ENCODE results near the gene ANKHD1. TPM values are rescaled to one million over a fixed set of nuclear protein-coding genes. Genes with fewer than 3 reads are reported as not detected.

ANKHD1 gene
- total and polyA plus RNA-seq, 12 donors, result 26.6 to 77.9 (median 67.5) TPM

- DNase-seq (no peak), ATAC-seq (peak in 1 of 8 donors; percentile 15)
- H3K9me3 ChIP-seq, result no peaks in the 10 kb centered on the region
- H3K4me1 ChIP-seq, result peaks cover 7 to 85% (median 60%) of the 10 kb centered on the region in 9 donors
- H3K27ac ChIP-seq, result peak overlapping the region in 9 of 10 donors; percentile 56 to 91 (median 78)
- H3K27me3 ChIP-seq, result no peaks in the 10 kb centered on the region
- H3K4me3 ChIP-seq, result no peak overlapping the region
- 87 to 90% methylated on average over 4 of the region's 4 CpGs for WGBS, 2 donors
- TF ChIP-seq CTCF (IDR thresholded peaks at IDR 0.05), result no peak
- intact Hi-C loops (cut with DNase I), result loop anchor here in 1 of 10 donors (5.0 kb wide), 1 partner anchor 57 kb away; no protein-coding TSS in a partner anchor
- peaks cover 0 to 39% (median 19%) of the 10 kb centered on the region in 9 donors for H3K36me3 ChIP-seq
These were observed 168.4 kb downstream of the ANKHD1 start for GRCh38 chr5:140570058-140570457.

- 92 to 96% methylated on average over 1 of the region's 1 CpG for WGBS, 2 donors
- TF ChIP-seq CTCF (IDR thresholded peaks at IDR 0.05), result no peak
- peaks cover 5 to 80% (median 56%) of the 10 kb centered on the region in 9 donors for H3K4me1 ChIP-seq
- H3K27me3 ChIP-seq, result no peaks in the 10 kb centered on the region
- ATAC-seq, result no peak
- intact Hi-C loops (cut with DNase I), result loop anchor here in 1 of 10 donors (5.0 kb wide), 1 partner anchor 57 kb away; no protein-coding TSS in a partner anchor
- no peak overlapping the region for H3K4me3 ChIP-seq
- peak overlapping the region in 9 of 10 donors; percentile 43 to 91 (median 78) for H3K27ac ChIP-seq
- no peaks in the 10 kb centered on the region for H3K9me3 ChIP-seq
- H3K36me3 ChIP-seq, result peaks cover 0 to 39% (median 19%) of the 10 kb centered on the region in 9 donors
- no peak for DNase-seq
These were observed 168.9 kb downstream of the ANKHD1 start for GRCh38 chr5:140570488-140570887.

DNA sequence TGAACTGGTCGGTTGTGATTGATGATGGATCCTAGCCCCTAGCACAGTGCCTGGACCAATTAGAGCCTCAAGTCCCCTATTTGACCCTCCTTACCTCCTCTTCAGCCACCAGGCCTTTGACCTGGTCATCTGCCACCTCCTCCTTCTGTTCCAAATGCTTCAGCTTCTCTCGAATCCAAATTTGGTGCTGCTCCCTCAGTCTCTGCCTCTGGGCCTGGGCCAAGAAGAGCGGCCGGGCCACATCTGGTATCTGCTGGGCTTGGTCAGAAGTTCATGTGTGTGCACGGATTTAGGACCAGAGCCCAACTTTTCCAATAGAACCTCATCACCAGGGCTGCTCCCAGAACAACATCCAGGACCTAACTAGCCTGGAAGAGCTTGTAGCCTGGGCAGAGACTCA, 169.5 kb downstream of the ANKHD1 start:
- Histone ChIP-seq H3K9me3 (no peaks in the 10 kb centered on the region), H3K36me3 (peaks cover 0 to 35% (median 19%) of the 10 kb centered on the region in 9 donors), H3K4me1 (peaks cover 0 to 74% (median 50%) of the 10 kb centered on the region in 9 donors), H3K27me3 (no peaks in the 10 kb centered on the region), H3K27ac (peak overlapping the region in 9 of 10 donors; percentile 43 to 91 (median 77)), H3K4me3 (no peak overlapping the region)
- WGBS, 2 donors, result 40 to 42% methylated on average over 5 of the region's 5 CpGs
- intact Hi-C loops (cut with DNase I), result loop anchor here in 1 of 10 donors (5.0 kb wide), 1 partner anchor 56 kb away; no protein-coding TSS in a partner anchor
- no peak for TF ChIP-seq CTCF (IDR thresholded peaks at IDR 0.05)
- ATAC-seq (peak in 7 of 8 donors; percentile 16 to 65 (median 50)), DNase-seq (peak; percentile 54 to 62)

- no peak for TF ChIP-seq CTCF (IDR thresholded peaks at IDR 0.05)
- intact Hi-C loops (cut with DNase I), result loop anchor here in 1 of 10 donors (5.0 kb wide), 1 partner anchor 54 kb away; no protein-coding TSS in a partner anchor
- no peaks in the 10 kb centered on the region for H3K27me3 ChIP-seq
- DNase-seq (no peak), ATAC-seq (peak in 1 of 8 donors; percentile 4)
- H3K4me1 ChIP-seq, result peaks cover 0 to 68% (median 33%) of the 10 kb centered on the region in 9 donors
- H3K9me3 ChIP-seq, result no peaks in the 10 kb centered on the region
- H3K36me3 ChIP-seq, result peaks cover 0 to 10% (median 0%) of the 10 kb centered on the region in 9 donors
- H3K27ac ChIP-seq, result peak overlapping the region in 5 of 10 donors; percentile 32 to 60 (median 48)
- no peak overlapping the region for H3K4me3 ChIP-seq
- WGBS, 2 donors, result 91 to 92% methylated on average over 7 of the region's 7 CpGs
These were observed 172.1 kb downstream of the ANKHD1 start for GRCh38 chr5:140573683-140574082.
